H1 (cell line): ENCODE results near the gene HDAC9. TPM values are rescaled to one million over a fixed set of nuclear protein-coding genes. Genes with fewer than 3 reads are reported as not detected.

Source experiments
- NRF1 ChIP-seq: IDR thresholded peaks from 2 replicates; pipeline ENCODE4 v1.6.1; 2011; ENCODE audit warnings: mild to moderate bottlenecking, low read depth, low read length, improper control_type of control experiment
- TBP ChIP-seq: IDR thresholded peaks from 2 replicates; pipeline ENCODE4 v1.6.1; 2011; ENCODE audit warnings: low read depth, low read length, improper control_type of control experiment
- polyA plus RNA-seq, 7 experiments: library from polyadenylated mRNA; depleted of rRNA in 3 of 7; stranded (reverse) in 5 of 7; unstranded in 2 of 7; fragments of >200 nt in 5 of 7; fragments of 200-250 nt in 2 of 7; gene quantifications; 1 replicate in 5 of 7; 2 replicates in 1 of 7; 4 replicates in 1 of 7; pipeline versions ENCODE4 v1.2.1 to v1.2.3, GENCODE V29; 2011 to 2013; ENCODE audit warnings: missing spikeins in 2 of 7, mixed read lengths in 2 of 7
- total RNA-seq: library from RNA; stranded (reverse); fragmentation: NEBNext Ultra II Directional; extraction: Animal tissue kit (Norgen Biotek cat#: 25700); gene quantifications from 2 replicates; pipeline ENCODE4 v1.2.1, GENCODE V29; 2021

HDAC9 gene
- total and polyA plus RNA-seq, 2 of the 8 experiments (the other 6 are each of a cell fraction or from before 2014, with no cell fraction given), result 9.5 to 13.1 TPM

DNA sequence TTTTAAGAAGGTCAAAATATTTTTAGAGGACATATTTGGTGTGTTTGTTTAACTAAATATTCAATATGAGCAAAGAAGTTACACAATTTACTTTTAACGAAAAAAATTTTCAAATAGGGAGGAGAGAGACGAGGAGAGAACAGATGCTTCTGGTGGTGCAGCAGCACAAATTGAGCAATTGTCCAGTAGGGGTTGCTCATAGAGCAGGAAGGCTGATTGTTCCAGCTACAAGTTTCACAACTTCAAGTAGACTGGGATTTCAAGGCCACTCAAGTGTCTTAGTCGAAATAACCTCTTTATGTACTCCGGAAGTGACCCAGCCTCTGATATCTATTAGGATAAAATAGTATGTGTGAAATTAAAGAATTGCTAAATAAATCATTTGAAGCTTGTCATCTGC is 197.9 kb downstream of the HDAC9 start (continued):
- no peak for TF ChIP-seq NRF1
- no peak for TF ChIP-seq TBP
